CD4-positive, alpha-beta T cell treated with Interleukin-10 for 1 hour (primary cell): ENCODE results near the gene TCF7L2.

Experiments
- DNase-seq: peaks from one replicate; pipeline ENCODE4 v3.0.0-alpha.2; 2020

The TCF7L2 gene

DNA sequence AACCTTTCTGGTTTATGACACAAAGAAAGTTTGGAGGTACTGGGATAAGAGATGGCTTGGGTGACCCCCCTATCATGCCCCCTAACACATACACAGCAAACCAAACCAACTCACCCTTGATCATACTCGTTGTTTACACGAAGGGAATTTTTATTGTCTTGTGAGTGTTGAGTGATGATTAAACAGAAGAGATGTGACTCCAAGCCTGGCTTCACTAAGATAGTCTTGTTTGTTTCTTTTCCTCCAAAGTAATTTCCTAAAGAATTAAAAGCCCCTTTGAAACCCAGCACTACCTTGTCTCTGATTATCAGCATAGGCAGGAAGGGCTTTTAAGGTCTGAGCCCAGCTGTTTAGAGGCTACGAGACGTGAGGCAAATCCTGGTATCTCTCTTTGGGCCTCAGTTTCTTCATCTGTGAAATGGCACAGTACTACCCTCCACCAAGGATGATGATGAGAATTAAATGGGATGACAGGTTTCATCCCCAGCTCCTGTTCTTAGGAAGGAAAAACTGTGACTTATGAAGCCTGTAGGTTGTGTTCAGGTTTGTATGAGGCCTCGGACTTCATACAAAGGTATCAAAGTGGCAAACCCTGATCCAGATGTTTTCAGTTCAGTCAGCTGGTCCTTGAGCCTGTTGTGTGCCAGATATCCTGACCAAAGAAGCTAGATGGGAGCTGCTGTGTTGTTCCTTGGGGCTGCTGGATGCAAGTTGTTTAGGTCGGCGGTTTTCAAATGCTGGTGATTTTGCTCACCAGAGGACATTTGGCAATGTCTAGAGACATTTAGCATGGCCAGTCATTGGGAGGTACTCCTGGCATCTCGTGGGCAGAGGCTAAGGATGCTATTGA is 51.8 kb downstream of the TCF7L2 start:
- DNase-seq, result no peak

DNA sequence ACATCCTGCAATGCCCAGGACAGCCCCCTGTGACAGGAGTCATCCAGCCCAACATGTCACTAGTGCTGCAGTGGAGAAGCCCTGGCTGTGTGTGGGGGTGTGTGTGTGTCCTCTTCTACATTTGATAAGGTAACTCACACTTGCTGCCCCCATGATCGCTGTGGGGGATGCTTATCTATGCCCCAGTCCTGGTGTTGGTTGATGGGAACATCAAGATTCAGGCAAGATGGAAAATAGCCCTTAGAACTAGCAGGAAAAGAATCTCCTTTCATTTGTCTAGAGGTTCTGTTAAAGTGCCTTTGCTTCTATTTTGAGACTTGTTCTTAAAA is 52.4 kb downstream of the TCF7L2 start:
- DNase-seq, result no peak

DNA sequence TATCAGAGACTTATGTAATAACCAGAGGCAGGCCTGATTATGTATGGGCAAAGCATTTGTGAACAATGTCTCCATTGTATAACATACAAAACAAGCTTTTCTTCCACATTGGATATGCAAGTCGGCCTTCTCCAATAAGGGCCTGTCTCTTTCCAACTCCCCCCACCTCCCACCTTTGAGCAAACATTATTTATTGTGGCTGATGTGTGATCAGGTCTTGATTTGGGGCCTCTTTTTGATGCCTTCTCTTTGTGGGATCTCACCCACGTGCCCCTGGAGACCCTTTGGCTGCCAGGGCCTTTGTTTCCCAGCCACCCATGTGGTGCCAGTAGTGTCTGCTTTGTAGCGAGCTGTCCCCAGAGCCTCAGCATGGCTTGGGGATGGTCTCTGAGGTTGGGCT is 53.0 kb downstream of the TCF7L2 start:
- no peak for DNase-seq

DNA sequence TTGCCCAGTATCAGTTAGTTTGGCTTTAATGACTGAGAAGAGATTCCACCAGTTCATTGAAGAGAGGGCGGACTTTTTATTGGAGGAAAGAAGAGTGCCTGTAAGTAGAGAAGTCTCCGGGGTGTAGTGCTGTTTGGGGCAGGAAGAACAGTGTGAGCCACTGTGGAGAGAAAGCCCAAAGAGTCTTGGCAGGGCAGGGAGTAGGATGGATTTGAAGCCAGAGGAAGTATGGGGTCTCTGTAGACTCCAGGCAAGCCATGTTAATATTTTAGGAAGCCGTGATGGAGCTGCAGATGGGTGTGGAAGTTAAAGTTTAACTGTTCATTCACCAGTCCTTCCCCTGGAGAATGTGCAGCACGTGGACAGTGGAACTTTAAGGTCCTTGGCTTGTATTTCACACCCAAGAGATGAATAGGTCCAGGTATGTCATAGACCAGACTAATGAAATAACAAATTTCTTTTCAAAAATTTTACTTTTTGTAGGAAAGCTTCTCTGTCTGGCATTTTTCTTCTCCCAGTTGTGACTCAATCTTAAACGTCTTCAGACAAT is 54.1 kb downstream of the TCF7L2 start:
- DNase-seq, result no peak

DNA sequence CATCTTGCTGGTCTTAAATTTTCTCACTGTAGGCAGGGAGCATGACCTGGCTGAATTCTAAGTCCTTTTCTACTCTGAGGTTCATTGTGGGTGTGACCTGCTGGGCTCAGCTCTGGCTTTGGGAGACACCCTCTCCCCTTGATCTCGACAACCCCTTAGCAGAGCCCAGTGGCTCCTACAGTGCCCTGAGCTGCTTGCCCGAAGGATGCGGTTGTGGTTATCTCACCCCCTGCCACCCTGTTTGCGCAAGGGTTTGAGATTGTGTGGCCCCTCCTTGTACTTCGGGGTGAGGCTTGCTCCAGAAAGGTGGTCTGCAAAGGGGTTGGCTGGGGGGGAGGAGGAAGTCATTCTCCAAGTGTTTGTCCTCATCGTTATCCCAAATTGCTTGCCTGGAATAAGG is 55.3 kb downstream of the TCF7L2 start:
- DNase-seq, result no peak

DNA sequence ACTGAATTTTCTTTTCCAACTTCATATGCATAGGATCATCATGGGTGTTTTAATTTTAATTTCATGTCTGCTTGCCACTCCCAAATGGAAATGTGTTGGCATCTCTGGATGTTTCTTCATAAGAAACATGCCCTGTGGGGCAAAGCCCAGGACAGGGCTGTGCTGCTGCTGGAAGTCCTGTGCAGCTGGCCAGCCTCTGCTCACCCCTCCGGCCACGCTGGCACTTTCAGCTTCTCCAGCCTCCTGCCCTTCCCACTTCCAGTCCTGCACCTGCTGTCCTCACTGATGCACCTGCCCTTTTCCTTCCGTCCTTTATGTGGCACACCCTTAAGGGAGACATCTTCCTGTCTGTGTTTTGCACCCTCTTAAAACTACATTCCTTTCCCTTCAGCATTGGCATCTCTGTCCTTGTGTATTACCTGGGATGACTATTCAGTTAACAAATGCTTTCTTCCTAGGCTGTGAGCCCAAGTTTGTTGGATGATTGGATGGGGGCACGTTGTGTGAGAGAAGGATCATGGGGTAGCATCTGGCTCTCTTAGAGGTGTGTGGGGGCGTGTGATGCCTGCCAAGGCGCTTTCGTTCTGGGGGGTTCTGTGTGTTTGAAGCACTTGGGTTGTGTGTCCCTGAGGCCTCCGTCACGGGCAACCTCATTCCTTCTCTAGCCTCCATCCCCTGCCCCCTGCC is 56.8 kb downstream of the TCF7L2 start:
- no peak for DNase-seq

DNA sequence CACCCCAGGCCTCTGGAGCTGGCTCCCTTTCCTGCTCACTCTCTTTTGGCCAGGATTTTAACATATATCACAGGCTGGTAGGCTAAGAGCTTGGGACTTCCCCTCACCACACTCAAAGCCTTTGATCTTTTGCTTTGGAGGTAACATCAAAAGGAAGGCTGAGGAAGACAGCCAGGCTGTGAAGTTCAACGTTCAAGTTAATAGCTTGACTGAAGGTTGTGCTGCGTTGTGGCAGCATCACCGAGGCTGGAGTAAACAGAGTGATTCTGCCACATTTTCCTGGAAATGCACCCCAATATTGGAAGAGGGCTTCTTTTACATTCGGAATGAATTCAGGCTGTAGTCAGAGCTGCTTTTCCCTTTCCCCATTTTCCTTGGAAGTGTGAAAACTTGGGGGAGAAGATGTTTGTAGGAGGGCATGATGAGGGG is 57.3 kb downstream of the TCF7L2 start:
- peak; percentile 72 for DNase-seq

DNA sequence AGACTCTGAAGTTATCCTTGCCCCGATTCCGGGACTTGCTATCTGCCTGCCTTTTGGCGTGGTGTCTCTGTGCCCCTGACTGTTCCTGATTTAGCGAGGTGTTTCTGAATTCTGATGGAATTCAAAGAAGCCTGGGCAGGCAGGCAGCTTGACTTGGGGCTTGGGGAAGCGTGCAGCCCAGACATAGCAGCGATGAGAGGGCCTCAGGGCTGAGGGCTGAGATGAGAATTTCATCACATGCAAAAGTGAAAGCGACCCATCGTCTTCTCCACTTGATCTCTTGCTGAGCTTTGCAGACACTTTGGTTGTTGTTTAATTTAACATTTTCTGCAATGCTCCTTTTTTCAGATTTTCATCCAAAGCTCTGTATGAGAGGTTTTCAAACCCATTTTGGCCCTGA is 57.8 kb downstream of the TCF7L2 start:
- DNase-seq, result no peak

DNA sequence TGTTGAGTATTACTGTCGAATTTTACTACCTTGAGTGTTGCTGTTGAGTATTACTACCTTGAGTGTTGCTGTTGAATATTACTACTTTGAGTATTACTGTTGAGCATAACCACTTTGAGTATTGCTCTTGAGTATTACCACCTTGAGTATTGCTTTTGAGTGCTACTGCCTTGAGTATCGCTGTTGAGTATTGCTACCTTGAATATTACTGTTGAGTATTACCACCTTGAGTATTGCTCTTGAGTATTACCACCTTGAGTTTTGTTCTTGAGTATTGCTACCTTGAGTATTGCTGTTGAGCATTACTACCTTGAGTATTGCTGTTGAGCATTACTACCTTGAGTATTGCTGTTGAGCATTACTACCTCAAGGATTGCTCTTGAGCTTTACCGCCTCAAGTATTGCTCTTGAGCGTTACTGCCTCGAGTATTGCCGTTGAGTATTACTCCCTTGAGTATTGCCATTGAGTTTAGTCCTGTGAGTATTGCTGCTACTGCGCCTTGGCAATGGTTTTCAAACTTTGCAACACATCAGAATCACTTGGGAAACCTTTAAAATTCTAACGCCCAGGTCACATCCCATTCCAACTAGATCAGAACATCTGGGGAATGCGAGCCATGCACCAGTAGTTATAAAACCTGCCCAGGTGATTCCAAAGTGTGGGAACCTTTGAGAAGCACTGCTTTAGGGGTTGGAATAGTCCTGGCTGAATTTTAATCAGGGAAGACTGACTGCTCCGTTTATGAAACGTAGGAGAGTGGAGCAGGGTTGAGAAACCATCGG is 61.7 kb downstream of the TCF7L2 start:
- no peak for DNase-seq

DNA sequence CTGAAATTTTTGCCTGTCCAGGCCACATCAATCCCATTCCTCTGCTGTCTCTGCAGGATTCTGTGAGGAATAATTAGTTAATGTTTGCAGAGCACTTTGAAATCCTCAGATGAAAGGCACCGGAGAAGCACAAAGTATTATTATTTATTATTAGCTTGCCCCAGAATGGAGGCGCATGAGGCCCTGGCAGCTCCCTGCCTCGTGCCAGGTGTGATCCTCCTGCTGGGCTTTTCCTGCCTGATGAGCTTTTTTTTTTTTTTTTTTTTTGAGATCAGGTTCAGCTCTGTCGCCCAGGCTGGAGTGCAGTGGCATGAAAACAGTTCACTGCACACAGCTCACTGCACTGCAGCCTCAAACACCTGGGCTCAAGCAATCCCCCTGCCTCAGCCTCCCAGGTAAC is 65.2 kb downstream of the TCF7L2 start:
- no peak for DNase-seq

DNA sequence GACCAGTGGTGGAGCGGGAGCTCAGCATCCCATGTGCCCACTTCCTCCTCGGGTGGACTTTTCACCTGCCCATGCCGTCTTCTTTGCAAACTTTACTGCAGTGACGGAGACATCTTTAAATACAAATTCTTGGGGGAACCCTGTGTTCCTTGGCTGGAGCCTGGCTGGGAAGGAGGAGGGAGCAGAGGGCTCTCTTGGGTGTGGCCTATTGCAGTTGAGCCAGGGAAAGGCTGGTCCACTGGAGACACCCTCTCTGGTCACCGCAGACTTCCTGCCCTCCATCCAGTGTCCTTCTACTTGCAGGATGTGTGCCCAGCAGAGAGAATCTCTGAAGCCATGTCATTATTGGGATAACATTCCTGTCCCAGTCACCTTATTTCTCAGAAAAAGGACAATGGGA is 67.3 kb downstream of the TCF7L2 start:
- no peak for DNase-seq

DNA sequence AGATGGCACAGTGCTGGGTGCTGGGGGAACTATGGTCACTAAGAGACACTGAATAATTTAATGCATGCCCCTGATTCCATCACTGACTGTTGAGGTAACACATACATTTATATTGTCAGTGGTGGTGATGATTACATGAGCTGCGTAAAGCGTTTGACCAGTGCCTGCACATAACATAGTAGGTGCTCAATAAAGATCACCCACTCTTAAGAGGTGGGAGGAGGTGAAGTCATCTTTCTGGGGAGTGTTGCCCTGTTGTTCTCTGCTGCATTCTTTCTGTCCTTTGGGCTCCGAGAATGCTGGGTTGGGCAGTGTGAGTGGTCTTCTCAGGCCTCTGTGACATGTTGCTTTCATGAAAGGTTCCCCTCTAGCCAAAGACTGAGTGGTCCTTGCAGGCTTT is 68.0 kb downstream of the TCF7L2 start:
- DNase-seq, result no peak

DNA sequence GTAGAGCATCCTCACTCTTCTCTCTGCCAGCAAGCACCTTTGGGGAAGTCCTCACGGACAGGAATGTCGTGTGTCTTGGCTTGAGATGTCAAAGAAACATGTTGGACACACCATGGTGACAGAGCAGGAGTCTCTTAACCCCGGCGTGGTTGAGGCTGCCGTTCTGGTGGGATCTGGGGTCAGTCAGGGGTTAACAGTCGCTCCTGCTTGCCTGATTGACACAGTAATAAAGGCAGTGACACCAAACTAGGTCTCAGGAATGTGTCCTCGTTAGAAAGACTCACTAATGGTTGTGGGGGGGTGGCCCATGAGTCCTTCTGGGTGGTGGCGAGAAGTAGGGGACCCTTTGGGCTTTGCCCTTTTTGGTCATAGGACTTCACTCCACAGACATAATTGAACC is 69.0 kb downstream of the TCF7L2 start:
- no peak for DNase-seq

DNA sequence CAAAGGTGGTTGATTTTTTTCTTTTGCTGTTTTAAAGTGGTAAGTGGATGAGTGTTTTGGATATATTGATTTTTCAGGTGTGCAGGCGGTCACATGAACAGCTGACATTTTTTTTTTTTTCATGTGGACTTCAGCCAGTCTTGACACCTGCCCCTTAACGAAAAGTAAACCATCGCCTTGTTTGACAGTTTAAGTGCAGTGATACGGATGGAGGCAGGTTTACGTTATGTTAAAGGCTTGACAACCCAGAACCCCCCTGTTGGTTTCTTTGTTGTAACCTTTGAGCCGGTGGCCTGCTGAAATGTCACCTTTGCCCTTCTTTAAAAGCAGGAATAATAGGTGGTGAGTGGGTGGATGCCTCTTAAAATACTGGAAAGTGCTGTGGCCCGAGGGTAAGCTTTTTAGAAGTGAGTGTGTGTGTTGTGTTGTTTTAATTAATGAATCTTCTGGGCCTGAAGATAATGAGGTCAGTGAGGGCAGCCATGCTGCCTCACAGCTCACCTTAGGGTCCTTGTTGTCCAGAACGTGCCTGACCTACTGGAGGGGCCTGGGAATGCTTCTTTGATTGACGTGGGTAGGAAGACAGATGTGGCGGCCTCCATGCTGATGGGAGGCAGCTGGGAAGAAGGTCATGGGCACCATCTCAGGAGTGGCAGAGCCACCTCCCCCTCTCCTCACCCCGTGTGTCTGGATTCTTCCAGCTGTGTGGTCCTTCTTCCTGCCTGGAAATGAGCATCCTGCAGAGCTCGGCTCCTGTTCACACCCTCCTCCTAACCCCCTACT is 69.8 kb downstream of the TCF7L2 start:
- DNase-seq, result no peak

DNA sequence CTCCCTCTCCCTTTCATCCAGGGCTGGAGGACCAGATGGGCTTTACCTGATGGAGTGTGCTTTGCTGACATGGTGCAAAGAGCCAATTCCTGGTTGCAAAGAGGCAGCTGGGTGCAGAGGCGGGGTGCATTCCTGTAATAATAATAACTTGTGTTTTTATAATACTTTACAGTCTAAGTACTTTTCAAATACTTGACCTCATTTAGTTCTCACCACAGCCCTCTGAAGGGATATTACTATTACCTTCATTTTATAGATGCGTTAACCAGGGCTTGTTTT is 70.4 kb downstream of the TCF7L2 start:
- no peak for DNase-seq

DNA sequence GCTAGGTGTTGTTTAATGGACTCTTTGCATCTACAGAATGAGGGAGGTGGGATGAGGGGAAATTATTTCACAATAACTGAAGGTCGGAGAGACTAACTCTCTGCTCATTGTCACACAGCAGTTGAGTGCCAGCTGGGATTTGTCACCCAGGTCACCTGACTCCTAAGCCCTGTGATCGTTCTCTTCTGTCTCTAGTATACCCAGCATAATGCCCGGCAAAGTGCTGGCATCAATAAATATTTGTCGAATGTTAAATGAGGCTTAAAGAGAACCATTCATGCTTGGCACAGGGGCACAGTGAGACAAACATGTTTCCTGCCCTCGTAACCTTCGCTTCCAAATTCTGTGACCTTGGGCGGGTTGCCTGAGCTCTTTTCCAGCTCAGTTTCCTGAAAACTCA is 70.8 kb downstream of the TCF7L2 start:
- DNase-seq, result no peak

DNA sequence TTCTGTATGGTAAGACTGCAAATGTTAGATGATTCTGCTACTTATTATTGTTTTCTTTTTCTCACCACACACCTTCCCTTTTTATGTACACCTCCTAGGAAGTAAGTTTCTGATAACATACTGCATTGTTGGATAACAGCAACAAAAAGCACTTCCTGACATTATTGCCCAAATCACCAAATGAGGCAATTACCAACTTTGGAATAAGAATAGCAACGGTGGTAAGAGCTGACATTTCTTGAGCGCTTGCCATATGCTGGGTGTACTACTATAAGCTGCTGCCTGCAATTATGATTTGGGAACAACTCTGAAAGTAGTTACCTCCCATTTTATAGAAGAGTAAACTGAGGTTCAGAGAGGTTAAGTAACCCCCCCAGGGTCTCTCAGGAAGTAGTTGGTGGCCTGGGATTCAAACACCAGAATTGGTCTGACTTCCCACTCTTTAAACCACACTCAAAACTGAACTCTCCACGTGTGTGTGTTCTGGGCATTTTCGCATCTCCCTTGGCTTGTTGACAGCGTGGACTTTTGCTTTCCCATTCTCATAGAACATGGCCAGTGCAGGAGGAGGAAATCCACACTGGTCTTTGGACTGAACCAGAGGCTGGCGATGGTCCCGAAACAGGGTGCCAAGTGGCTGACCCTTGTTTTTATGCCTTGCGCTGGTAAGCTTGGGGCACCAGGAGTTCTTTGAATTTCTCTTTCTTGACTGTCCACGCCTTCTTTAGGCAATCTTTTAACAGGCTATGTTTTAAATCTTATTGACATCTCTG is 71.4 kb downstream of the TCF7L2 start:
- no peak for DNase-seq

DNA sequence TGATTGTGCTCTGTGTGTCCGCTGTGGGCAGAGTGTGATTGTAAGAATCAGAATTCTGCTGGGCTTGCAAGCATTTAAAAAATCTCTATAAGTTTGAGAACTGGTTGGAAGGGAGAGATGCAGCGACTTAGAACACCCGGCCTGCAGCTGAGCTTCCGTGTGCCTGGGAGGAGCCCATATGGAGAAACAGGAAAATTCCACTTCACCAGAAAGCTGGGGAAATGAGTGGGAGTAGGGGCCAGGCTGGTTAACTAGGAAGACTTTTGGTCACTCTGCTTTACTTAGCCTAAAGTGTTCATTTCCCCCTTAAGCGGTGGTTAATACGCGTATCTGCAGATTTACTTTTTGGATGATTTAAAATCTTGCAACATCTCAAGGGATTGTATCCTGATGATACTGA is 72.2 kb downstream of the TCF7L2 start:
- no peak for DNase-seq

DNA sequence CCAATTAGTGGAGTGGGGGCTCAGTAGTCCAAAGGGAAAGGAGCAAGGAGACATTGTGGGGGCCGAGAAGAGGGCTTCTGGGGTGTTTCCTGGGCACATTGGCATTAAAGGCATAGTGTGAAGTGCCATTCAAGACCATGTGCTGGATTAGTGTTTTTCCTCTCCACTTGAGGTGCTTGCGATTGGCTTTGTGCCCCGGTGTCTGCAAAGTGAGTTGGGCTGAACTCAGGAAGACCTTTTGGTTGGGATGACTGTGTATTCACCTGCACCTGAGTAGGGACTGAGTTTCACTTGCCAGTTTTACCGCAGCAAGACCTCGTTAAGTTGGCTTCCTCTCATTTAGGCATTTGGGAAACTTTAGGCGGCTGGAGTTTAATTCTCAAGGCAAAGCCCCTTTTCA is 73.0 kb downstream of the TCF7L2 start:
- DNase-seq, result no peak

DNA sequence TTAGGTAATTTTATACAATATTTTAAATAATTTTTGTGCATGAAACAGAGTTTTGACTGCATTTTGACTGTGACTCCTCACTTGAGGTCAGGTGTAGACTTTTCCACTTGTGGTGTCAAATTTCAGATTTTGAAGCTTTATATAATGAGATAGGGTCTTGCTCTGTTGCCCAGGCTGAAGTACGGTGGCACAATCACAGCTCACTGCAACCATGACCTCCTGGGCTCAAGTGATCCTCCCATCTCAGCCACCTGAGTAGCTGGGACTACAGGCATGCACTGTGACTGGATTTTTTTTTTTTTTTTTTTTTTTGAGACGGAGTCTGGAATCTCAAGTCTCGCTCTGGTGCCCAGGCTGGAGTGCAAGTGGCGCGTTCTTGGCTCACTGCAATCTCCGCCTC is 74.9 kb downstream of the TCF7L2 start:
- no peak for DNase-seq

DNA sequence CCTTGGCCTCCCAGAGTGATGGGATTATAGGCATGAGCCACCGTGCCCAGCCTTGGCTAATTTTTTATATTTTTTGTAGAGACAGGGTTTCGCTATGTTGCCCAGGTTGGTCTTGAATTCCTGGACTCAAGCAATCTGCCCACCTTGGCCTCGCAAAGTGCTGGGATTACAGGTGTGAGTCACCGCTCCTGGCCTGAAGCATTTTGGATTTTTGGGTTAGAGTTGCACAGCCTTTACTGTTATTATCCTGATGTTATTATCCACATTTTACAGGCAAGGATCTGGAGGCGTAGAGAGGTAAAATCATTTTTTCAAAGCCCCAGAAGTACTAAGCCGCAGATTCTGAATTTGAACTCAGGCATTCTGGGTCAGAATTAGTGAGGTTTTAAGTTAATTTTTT is 75.4 kb downstream of the TCF7L2 start:
- DNase-seq, result no peak

DNA sequence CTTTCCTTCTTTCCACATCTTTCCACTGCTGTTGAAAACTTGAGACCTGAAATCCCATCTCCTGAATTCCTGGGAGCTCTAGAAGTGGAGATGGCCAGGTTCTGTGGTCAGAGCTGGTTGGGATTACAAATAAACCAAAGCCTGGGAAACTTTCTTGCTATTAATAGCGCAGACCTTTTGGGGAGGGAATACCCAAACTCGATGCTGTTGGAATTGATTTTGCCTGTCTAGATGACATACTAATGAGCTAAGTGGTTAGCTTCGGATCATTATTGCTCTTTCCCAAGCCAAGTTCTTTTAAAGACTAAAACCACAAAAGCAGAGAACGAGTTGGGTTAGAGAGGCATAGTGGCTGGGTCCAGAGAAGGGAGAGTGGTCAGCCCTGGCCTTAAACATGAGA is 76.6 kb downstream of the TCF7L2 start:
- DNase-seq, result no peak
